AG20443 (cell line): ENCODE results near the gene ZNF662.
"Not testable (repeated sequence)": the region's sequence is repeated elsewhere in the genome, so short reads cannot be mapped to it uniquely, and the experiment has no call there.

Experiments
- DNase-seq: peaks from one replicate; pipeline ENCODE4 v3.0.0; 2012; ENCODE audit warnings: low spot score, mixed read lengths

The ZNF662 gene

DNA sequence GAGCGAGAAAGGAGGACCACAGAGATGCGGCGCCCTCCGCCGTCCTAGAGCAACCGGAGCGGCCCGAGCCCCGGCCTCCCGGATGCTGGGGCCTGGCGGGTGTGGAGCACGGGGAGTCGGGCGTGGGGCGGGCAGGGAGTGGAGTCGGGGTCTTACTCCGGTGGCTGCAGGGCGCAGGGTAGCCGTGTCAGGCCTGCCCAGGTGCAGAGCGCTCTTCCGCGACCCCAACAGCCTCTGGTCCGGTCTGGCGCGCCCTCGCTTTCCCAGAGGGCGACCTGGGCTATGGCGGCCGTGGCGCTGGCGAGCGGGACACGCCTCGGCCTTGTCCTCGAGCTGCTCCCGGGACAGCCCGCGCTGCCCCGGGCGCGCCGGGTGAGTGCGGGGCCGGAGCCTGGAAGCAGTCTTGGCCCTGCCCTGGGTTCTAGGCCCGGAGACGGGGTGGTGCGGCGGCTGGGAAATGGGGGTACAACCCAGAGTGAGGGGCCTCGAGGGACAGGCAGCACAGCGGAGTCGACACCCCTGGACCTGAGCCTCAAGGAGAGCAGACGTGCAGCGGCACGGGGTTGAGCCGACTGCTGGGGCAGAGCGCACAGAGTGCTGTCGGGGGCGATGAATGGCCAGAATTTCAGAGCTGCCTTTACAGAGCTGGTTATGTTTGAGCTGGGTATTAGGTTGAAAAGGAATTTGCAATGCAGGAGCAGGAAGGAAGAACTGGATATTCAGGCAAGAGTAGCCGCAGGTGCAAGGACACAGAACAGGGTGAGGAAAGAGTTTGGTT, at the start of gene ZNF662:
TSS of gene ZNF662 (plus strand) at position 73 of the 778 bp plus-strand sequence. CDS start 1,973 bp downstream, outside the sequence.
- DNase-seq: peak; percentile 80

DNA sequence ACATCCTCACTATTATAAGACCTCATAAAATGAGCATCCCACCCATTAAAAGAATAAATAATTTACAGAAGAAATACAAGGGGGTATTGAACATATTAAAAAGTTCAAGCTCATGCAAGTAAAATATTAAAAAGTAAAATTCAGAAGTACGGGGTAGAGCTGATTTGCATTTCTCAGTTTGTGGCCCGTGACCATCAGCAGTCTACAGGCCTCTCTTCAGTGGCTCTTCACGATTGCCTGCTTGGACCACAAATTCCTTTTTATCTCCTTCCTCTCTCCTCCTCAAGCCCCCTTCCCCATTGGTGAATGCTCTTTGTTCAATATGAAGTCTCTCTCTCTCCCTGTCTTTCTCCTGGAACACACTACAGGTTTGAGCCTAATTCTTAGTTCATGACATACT, 49.4 kb upstream of the ZNF662 start:
- DNase-seq: no peak

DNA sequence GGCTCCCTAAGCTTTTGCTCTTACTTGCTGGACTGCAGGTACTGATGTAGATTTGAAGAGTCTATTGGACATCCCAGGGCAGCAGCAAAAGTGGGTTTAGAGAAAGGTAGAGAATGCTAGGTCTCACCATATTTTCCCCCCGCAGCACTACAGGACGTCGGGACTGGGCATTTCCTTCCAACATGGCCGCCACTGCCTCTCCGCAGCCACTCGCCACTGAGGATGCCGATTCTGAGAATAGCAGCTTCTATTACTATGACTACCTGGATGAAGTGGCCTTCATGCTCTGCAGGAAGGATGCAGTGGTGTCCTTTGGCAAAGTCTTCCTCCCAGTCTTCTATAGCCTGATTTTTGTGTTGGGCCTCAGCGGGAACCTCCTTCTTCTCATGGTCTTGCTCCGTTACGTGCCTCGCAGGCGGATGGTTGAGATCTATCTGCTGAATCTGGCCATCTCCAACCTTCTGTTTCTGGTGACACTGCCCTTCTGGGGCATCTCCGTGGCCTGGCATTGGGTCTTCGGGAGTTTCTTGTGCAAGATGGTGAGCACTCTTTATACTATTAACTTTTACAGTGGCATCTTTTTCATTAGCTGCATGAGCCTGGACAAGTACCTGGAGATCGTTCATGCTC, 41.5 kb upstream of the ZNF662 start:
- DNase-seq: no peak

DNA sequence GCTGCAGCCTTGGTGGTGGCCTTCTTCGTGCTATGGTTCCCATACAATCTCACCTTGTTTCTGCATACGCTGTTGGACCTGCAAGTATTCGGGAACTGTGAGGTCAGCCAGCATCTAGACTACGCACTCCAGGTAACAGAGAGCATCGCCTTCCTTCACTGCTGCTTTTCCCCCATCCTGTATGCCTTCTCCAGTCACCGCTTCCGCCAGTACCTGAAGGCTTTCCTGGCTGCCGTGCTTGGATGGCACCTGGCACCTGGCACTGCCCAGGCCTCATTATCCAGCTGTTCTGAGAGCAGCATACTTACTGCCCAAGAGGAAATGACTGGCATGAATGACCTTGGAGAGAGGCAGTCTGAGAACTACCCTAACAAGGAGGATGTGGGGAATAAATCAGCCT, 40.7 kb upstream of the ZNF662 start:
- no peak for DNase-seq

DNA sequence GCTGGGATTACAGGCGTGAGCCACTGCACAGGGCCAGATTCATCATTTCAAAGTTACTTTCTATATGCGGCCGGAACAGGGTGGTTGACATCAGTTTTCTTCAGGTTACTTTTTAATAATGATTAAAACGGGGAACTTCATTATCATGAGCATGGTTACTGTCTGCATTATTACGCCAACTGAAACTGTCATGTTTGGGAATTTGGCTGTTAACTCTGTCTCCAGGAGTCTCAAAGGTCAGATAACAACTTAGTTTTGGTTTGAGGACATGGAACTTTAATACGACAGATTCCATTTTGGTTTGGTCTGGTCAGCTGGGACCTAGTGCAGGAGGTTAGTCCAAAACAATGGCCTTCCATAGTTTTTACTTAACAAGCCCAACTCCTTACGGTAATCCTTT, 38.8 kb upstream of the ZNF662 start:
- no peak for DNase-seq

DNA sequence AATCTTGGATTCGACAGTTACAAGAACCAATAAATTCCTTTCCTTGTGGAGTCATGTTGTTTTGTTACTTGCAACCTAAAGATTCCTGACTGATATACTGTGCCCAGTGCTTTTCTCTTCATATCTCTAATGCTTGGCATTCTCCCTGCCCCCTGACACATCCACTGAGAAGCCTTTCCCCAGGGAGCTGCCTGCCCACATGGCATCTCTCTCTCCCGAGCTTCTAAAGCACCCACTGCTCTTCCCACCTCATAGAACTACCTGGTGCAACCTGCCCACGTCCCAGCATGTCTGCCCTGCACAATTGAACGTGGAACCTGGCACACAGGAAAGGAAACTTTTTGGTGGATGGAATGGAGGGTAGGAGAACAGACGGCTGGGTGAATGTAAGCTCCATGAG, 37.1 kb upstream of the ZNF662 start:
- no peak for DNase-seq

DNA sequence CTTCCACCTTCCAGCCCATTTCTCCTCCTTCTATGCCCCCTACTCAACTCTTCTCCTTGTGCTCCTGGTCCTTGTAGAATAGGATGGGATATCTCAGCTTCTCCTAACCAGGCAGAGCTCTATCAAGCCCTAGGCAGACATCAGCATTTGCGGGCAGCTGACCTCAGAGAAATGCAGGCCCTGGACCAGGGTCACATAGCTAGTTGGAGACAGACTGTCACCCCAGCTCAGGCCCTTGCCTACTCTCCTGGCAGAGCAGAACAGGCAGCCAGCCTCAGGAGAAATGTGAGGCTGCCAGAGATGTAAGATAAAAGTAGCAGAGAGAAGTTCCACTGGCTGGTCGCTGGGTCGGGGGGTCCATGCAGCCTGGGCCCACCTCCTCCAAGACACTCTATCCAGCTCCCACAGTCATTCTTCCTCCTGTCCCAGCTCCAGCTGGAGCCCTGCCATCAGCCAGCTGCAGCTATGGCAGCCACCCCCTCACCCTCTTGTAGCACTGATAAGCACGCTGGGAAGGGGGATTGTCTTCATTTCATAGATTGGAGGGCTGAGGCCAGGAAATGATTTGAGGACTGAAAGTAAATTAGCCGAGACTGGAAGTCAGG, 34.2 kb upstream of the ZNF662 start:
- DNase-seq: no peak

DNA sequence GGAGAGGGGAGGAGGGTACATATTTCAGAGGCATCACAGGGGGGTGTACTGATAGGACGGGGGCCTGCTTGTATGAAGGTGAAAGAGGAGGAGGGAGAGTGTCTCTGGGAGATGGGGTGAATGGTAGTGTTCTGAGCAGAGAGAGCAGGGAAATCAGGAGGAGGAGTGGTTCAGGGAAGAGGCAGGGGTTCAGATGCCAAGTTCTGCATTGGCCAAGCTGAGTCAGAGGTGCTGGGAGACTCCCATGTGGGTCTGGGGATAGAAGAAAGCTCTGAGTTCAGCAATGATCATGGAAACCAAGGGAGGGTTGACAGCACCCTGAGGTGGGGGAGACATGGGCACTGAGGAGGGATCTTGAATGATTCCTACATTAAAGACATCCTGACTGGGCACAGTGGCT, 33.2 kb upstream of the ZNF662 start:
- DNase-seq: no peak

DNA sequence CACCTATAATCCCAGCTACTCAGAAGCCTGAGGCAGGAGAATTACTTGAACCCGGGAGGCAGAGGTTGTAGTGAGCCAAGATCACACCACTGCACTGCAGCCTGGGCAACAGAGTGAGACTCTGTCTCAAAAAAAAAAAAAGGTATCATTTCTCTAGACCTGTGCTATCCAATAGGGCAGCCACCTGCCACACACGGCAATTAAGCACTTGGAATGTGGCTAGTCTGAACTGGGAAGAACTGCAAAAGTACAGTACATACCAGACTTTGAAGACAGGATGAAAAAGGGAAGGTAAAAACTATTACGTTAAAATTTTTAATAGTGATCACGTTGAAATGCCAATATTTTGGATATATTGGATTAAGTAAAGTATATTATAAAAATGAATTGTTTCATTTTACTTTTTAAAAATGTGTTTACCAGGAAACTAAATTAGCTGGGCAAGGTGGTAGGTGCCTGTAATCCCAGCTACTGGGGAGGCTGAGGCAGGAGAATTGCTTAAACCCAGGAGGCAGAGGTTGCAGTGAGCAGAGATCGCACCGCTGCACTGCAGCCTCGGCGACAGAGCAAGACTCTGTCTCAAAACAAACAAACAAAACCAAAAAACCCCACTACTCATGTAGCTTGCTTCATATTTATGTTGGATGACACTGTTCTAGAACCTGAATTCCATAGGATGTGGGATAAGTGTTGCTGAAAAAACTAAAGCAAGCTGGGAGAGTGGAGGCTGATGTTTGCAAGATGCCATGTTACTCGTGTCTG, 32.5 kb upstream of the ZNF662 start:
- no peak for DNase-seq

DNA sequence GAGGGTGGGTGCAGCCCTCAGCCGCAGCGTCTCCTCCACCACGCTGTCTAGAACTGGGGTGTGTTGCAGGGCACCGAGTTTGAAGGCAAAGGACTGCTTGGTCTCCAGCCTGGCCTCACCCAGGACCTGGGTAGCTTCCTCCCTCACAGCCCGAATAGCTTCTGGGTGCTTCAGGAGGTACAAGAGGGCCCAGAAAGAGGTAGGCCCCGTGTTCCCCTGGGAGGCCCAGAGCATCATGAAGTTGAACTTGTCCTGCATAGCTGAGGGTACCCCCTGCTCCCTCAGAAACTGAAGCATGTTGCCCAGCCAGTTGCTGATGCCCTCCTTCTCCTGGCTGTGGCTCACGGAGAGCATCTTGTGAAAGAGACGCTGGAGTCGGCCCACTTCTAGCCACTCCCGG, 31.2 kb upstream of the ZNF662 start:
- DNase-seq: no peak

DNA sequence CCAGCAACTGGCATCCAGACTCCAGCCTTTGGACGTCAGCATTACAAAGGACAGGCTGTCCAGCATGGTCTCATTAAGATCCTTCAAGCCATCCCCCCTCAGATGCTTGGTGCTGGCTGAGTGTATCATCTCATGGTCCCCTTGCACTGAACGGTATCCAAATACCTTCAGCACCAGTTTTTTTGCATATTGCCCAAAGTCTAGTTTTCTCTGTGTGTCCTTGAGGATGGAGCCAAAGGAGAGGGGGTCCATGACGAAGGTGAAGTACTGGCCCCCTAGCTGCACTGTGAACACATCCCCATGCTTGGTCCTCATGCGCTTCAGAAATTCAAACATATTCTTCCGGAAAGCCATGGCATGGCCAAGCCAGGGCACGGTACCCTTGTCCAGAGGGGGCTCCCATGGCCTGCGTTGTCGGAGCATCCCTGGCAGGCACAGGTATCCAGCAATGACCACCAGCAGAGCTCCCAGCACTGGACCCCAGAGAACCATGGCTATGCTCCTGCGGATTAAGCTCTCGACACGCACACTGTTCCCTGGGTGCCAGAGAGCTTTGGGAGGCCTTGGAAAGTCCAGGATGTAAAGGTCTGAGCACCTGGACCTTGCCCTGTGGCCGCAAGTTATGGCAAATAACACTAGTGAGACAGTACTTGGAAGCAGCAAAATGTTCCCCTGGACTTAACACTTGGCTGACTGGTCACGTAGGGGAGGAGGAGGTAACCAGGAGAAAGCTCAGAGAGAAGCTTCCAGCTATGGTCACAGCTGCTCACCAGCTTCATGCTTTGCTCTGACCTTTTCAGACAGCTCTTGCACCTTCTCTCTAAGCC, 30.4 kb upstream of the ZNF662 start, which contains the start of gene CYP8B1:
TSS of gene CYP8B1 (minus strand) at position 555 of the 827 bp plus-strand sequence. CDS start at position 492, 63 bp downstream.
- DNase-seq: no peak

DNA sequence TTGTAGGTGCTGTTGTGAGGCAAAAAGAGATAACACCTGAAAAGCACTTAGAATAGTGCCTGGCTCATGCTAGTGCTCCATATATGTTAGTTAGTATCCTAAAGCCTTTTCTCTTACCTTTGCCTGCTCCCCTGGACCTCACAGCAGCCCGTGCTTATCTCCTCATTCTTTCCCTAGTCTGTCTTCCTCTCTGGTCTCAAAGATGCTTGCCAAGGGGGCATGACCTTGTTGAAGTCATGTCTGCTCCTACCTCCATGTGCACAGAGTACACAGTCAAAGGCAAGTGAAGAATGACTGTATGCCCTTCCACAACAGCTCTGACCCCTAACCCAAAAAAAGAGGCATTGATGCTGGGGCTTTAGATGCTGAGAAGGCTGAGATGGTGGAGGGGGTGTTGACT, 29.5 kb upstream of the ZNF662 start:
- DNase-seq: no peak

DNA sequence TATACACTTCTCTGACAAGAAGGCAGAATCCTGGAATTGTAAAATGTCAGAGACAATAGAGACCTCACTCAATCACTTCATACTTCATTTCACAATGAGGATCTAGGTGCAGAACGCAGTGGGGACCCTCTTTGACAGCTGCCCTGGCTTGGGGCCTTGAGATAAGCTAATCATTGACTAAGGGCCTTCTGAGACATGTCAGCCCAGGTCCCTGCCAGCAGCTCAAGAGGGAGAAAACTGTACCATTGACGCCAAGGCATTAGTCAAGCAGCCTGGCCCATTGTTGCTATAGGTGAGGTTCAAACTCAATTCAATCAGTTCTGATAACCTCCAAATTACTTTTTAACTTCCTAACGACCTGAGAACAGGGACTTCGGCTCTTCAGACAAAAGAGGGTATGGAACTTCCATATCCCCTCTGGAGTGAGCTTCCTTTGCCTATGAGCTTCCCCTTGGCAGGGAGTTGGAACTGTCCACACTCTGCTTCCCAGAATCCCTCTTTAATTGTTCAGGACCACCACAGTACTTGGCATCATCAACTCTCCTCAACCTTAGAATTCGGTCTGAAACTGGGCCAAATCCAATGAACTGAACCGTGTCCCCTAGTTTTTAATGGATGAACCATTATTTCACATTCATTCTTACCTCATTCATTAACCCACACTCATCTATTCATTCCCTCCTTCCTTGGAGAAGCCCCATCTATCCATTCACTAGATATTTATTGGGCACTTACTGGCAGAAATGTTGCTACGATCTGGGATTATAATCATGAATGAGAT, 28.8 kb upstream of the ZNF662 start:
- DNase-seq: no peak

DNA sequence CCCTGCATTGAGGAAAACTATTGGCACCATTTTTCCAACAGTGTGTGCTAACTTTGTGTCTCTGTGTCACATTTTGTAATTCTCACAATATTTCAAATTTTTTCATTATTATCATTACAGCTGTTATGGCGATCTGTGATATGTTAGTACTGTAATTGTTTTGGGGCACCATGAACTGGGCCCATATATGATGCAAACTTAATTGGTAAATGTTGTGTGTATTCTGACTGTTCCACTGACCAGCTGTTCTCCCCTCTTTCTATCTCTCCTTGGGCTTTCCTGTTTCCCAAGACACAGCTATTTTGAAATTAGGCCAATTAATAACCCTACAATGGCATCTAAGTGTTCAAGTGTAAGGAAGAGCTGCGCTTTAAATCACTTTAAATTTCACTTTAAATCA, 28.1 kb upstream of the ZNF662 start:
- no peak for DNase-seq

DNA sequence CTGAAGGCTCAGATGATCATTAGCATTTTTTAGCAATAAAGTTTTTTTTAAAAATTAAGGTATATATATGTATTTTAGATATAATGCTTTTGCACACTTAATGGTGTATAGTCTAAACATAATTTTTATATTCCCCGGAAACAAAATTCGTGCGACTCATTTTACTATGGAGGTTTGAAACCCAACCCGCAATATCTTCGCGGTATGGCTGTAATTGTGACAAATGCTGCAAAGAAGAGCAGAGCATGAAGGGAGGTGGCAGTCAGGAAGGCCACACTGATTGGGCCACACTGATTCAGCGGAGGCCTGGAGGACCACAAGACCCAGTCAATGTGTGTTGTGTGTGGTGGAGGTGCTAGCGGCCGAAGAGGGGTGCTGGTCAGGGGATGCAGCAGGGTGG, 25.8 kb upstream of the ZNF662 start:
- DNase-seq: no peak

DNA sequence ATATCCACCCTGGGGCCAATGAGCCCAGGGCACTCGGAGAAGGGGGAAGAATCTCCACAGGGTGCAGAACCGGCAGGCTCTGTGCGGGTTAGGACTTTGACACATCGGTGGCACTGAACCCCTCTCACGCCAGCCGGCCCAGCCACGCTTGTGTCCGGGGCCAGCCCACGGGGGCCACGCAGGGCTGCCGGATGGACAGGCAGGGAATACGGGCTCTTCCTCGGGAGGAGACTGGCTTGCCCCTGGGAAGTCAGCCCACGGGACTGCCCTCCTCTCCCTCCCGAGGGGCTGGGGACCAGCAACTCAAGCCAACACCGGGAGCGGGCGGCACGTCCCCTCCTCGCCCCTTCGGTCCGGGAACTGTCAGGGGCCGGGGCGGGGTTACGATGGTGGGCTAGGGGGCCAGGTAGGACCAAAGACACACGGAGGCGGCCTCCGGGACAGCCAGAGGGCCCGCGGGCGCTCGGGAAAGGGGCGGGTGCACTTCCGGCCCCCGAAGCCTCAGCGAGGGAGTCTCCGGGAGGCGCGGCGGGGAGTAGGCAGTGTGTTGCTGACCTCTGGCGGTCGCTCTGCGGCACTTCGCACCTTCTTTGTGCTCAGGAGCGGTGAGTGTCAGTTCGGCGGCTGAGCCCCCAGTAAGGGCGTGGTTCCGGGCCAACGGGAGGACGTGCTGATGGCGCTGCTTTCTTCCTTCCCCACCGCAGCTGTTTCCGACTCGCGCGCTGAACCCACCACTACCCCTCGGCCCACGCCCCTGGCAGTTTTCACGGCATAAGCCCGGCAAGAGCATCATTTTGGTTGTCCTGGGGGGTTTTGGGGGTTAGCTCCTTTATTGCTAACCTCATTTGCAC, 25.1 kb upstream of the ZNF662 start:
- peak; percentile 96 for DNase-seq

DNA sequence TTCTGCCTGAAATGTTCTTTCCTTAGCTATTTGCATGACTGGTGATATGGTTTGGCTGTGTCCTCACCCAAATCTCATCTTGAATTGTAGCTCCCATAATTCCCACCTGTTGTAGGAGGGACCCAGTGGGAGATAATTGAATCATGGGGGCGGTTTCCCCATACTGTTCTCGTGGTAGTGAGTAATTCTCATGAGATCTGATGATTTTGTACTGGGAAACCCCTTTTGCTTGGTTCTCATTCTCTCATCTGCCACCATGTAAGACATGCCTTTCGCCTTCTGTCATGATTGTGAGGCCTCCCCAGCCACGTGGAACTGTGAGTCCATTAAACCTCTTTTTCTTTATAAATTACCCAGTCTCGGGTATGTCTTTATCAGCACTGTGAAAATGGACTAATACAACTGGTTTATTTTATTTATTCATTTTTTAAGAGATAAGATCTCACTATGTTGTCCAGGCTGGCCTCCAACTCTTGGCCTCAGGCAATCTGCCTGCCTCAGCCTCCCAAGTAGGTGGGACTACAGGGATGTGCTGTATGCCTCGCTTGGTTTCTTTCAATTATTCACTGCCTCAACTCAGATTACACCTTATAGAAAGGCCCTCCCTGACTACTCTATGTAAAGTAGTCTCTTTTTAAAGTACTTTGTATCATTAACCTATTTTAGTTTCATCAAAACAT, 22.6 kb upstream of the ZNF662 start:
- not testable (repeated sequence) for DNase-seq

DNA sequence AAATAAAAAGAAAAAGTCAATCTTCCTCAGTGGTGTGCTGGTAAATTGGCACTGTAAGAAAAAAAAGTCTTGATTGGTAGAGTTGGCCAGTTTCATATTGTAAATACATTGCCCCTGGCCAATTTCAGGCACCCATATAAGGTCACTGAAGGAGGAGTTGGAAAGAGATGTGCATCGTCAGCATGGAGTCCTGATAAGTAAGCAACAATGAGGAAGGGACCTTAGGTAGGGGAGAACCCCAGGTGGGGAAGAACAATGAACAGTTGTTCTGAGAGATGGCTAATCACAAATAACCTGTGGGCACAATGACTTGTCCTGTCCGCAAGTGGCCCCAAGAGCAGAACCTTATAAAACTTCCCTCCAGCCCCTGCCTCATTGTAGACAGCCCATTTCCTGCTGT, 21.6 kb upstream of the ZNF662 start:
- no peak for DNase-seq

DNA sequence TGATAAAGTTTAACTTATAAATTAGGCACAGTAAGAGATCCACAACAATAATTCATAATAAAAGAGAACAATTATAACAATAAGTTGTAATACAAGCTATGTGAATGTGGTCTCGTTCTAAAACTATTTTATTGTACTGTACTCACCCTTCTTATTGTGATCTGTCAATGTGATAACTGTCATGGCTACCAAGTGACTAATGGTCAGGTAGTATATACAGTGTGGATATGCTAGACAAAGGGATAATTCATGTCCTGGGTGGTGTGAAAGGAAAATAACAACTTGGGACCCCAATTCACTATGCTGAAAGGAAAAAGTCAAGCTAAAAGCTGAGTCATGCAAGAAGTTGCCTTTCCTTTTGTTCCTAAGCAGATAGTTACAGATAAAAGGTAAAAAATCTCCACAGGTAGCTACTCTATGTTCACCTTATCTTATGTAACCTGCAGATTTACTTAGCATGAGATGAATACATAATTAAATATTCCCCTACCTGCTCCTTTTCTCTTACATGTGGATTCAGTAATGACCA, 19.6 kb upstream of the ZNF662 start:
- no peak for DNase-seq
